Coronary artery (tissue), 2 donors: ENCODE data around the gene CD247.

Source experiments
- DNase-seq: peaks from one replicate; pipeline ENCODE4 v3.0.0-alpha.2; 2017; ENCODE audit warnings: low spot score
- H3K27ac ChIP-seq, 2 donors: fragments of 200-600 bp; sonication (generic); one replicate each; pipeline ENCODE4 v1.5.1; 2016 to 2019
- H3K4me3 ChIP-seq: fragments of 200-600 bp; sonication (generic); 2 replicates; pipeline ENCODE4 v1.5.1; 2016; ENCODE audit warnings: mild to moderate bottlenecking, moderate library complexity
- CTCF ChIP-seq: fragments of 200-600 bp; sonication (generic); IDR thresholded peaks from one replicate; pipeline ENCODE4 v1.5.1; 2019; ENCODE audit warnings: antibody characterized with exemption

CD247 gene

GRCh38 chr1:167439301-167439988, 78.9 kb downstream of the CD247 start:
- no peak for TF ChIP-seq CTCF
- no peak overlapping the region for H3K27ac ChIP-seq

DNA sequence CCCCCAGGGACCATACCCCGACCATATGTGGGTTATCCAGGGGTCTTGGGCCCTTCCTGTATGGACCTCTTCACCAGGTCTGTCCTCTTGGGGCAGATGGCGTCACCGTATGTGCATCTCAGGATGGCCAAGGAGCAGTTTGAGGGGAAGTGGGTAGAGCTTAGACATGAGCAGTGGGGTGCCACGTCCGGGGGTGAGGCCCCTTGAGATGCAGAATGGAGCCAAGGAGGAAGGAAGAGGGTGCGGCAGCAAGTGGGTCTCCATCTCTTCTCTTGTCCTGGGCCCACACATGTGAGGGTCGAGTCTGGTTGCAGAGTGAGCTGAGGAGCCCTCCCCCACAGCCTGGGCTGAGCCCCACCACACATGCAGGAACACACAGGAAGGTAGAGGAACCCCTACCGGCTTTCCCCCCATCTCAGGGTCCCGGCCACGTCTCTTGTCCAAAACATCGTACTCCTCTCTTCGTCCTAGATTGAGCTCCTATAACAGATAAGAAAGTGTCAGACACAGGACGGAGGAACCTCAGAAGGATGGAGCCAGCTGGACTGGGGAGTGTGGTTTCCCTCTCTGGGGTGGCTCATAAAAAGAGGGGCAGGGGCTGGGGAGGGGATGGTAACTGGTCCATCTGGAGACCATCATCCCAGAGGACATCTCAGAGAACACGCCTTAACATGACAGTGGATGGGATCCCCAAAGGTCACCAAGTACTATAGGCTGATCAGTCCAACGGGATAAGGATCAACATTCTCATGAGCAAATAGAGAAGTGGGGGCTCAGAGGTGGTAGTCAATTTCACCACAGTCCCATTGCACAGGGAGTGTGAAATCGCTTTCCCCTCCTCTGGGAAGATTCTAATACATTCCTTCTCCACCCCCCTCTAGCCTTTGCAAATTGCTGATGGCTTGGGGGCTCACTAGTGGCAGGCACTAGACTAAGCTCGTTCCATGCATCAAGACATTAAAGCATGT, 79.9 kb downstream of the CD247 start:
- no peak for DNase-seq
- Histone ChIP-seq H3K27ac (no peak overlapping the region), H3K4me3 (no peak overlapping the region)
- TF ChIP-seq CTCF = no peak

More at GRCh38 chr1:167439301-167439988, 78.9 kb downstream of the CD247 start:
- no peak for DNase-seq
- H3K4me3 ChIP-seq = peak overlapping the region; percentile 65

DNA sequence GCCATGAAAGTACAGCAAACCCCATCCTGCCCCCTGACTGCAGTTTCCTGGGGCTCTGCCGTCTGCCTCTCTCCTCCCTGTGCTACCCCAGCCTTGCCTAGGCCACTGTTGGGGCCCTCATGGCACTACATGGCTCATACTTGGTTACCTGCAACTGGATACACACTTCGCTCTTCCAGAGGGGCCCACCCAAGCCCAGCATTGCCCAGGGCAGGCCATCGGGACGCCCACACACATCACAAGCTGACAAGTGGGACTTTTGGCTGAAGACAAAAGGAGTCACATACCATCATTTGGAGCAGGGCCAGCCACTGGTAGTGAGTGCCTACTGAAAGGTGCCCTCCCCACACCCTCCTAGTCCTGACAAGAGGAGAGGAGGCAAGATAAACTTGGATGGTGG, 82.8 kb downstream of the CD247 start:
- H3K4me3 ChIP-seq = no peak overlapping the region
- no peak for DNase-seq
- no peak overlapping the region for H3K27ac ChIP-seq
- TF ChIP-seq CTCF = no peak

GRCh38 chr1:167434306-167434705, 84.0 kb downstream of the CD247 start:
- DNase-seq = no peak
- no peak for TF ChIP-seq CTCF

DNA sequence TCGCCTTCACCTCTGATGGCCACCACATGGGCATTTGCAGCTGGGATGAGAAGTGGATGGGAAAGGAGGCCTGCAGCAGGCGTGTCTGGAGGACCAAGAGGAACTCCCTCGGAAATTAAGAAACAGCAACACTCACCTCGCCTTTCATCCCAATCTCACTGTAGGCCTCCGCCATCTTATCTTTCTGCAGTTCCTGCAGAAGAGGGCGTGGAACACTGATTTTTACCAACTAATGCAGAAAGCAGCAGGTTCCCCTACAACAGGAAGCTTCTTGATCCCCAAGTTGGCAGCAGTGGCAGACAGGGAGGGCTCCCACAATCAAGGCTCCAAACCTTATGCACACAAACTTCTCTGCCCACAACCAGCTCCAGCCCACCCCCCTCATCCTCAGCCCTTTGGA, 84.4 kb downstream of the CD247 start:
- Histone ChIP-seq H3K4me3 (no peak overlapping the region), H3K27ac (no peak overlapping the region)
- no peak for TF ChIP-seq CTCF
- DNase-seq = no peak

More at GRCh38 chr1:167434306-167434705, 84.0 kb downstream of the CD247 start:
- Histone ChIP-seq H3K4me3 (no peak overlapping the region), H3K27ac (no peak overlapping the region)

DNA sequence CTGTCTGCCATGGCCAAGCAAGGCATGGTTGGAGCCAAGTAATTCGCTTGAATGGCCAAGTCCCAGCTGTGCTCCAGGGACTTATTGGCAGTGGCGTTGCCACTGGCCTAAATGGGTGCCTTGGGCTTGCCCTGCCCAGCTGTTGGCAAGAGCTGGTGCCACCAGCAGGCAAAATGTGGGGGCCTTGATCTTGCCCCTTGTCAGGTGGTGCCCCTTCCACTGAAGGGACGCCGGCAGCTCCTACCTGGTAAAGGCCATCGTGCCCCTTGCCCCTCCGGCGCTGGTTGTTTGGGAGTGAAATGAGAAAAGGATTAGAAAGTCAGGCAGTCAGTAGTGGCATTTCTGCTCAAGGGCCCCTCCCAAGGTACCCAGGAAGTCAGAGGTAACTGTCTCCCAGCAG, 85.5 kb downstream of the CD247 start:
- no peak for DNase-seq
- TF ChIP-seq CTCF = no peak
- H3K27ac ChIP-seq = no peak overlapping the region
- no peak overlapping the region for H3K4me3 ChIP-seq
